B cell (primary cell): Measurements from ENCODE around the gene ALS2CL.

Experiments
- EZH2 ChIP-seq: IDR thresholded peaks from 2 replicates; pipeline ENCODE4 v1.6.1; 2012; ENCODE audit warnings: borderline replicate concordance, low read depth, mild to moderate bottlenecking, moderate library complexity, low read length; ENCODE audit not compliant: insufficient read depth, poor library complexity, severe bottlenecking
- TF ChIP-seq, protein P1 (sequence below): fragments of 200-600 bp; IDR thresholded peaks from one replicate; pipeline ENCODE4 v1.8.0; 2022; ENCODE audit warnings: antibody characterized with exemption, mild to moderate bottlenecking

GRCh38 chr3:46667061-46667621 is 26.3 kb downstream of the ALS2CL start:
- TF ChIP-seq, protein P1, sequence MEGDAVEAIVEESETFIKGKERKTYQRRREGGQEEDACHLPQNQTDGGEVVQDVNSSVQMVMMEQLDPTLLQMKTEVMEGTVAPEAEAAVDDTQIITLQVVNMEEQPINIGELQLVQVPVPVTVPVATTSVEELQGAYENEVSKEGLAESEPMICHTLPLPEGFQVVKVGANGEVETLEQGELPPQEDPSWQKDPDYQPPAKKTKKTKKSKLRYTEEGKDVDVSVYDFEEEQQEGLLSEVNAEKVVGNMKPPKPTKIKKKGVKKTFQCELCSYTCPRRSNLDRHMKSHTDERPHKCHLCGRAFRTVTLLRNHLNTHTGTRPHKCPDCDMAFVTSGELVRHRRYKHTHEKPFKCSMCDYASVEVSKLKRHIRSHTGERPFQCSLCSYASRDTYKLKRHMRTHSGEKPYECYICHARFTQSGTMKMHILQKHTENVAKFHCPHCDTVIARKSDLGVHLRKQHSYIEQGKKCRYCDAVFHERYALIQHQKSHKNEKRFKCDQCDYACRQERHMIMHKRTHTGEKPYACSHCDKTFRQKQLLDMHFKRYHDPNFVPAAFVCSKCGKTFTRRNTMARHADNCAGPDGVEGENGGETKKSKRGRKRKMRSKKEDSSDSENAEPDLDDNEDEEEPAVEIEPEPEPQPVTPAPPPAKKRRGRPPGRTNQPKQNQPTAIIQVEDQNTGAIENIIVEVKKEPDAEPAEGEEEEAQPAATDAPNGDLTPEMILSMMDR = no peak
- TF ChIP-seq EZH2 = no peak
